Liver (tissue), 9 donors: ENCODE results near the gene ZNF710. TPM values are rescaled to one million over a fixed set of nuclear protein-coding genes. Genes with fewer than 3 reads are reported as not detected.
A peak's percentile ranks its signal among the peaks of the same experiment; 100 is the strongest.

ENCODE experiments used
- DNase-seq: peaks from one replicate; pipeline ENCODE4 v3.0.0-alpha.2; 2017; ENCODE audit warnings: low spot score
- H3K27ac ChIP-seq, 2 donors: one replicate each; pipeline ENCODE4 v1.7.0; 2013; ENCODE audit warnings: inconsistent platforms in 2 of 2, low read length in 2 of 2, control low read depth in 1 of 2, low read depth in 1 of 2, mild to moderate bottlenecking in 1 of 2
- H3K27me3 ChIP-seq, 4 donors: one replicate each; pipeline versions ENCODE4 v1.6.1 to v1.7.0; 2013; ENCODE audit warnings: low read length in 3 of 4, inconsistent platforms in 1 of 4, mild to moderate bottlenecking in 1 of 4, moderate library complexity in 1 of 4; ENCODE audit not compliant: control insufficient read depth in 4 of 4, insufficient read depth in 4 of 4
- H3K36me3 ChIP-seq, 4 donors: one replicate each; pipeline versions ENCODE4 v1.6.1 to v1.7.0; 2013; ENCODE audit warnings: low read length in 3 of 4, mild to moderate bottlenecking in 3 of 4, low read depth in 1 of 4, moderate library complexity in 1 of 4; ENCODE audit not compliant: control insufficient read depth in 4 of 4, insufficient read depth in 3 of 4
- H3K4me1 ChIP-seq, 4 donors: one replicate each; pipeline versions ENCODE4 v1.6.1 to v1.7.0; 2013; ENCODE audit warnings: low read length in 3 of 4, mild to moderate bottlenecking in 3 of 4, moderate library complexity in 1 of 4; ENCODE audit not compliant: control insufficient read depth in 4 of 4, insufficient read depth in 4 of 4
- H3K4me3 ChIP-seq, 3 donors: one replicate each; pipeline versions ENCODE4 v1.6.1 to v1.7.0; 2013; ENCODE audit warnings: low read length in 3 of 3, control low read depth in 1 of 3, low read depth in 1 of 3, mild to moderate bottlenecking in 1 of 3
- H3K9ac ChIP-seq, 2 donors: one replicate each; pipeline ENCODE4 v1.7.0; 2013; ENCODE audit warnings: low read length in 2 of 2, mild to moderate bottlenecking in 2 of 2, moderate library complexity in 2 of 2, control low read depth in 1 of 2, low read depth in 1 of 2
- H3K9me3 ChIP-seq, 4 donors: one replicate each; pipeline versions ENCODE4 v1.6.1 to v1.7.0; 2013; ENCODE audit warnings: low read length in 3 of 4; ENCODE audit not compliant: control insufficient read depth in 4 of 4
- CTCF ChIP-seq: fragments of 150-350 bp; IDR thresholded peaks from 2 replicates; pipeline ENCODE4 v1.5.1; 2017; ENCODE audit warnings: improper control_type of control experiment, low read depth, low read length; ENCODE audit not compliant: missing input control
- EGR1 ChIP-seq, 2 donors: IDR thresholded peaks; 2 replicates each; pipeline ENCODE4 v1.6.1; 2016 to 2018; ENCODE audit warnings: antibody characterized with exemption in 2 of 2, low read depth in 2 of 2
- FOXA1 ChIP-seq: IDR thresholded peaks from 2 replicates; pipeline ENCODE4 v1.6.1; 2016; ENCODE audit warnings: antibody characterized with exemption
- FOXA2 ChIP-seq: IDR thresholded peaks from 2 replicates; pipeline ENCODE4 v1.6.1; 2016; ENCODE audit warnings: antibody characterized with exemption
- GABPA ChIP-seq, 2 donors: IDR thresholded peaks in 1 of 2; conservative IDR thresholded peaks in 1 of 2; 2 replicates each; pipeline ENCODE4 v1.6.1; 2016; ENCODE audit warnings: antibody characterized with exemption in 2 of 2, mild to moderate bottlenecking in 1 of 2, moderate library complexity in 1 of 2
- HNF4A ChIP-seq, 2 donors: conservative IDR thresholded peaks; 2 replicates each; pipeline ENCODE4 v1.6.1; 2016; ENCODE audit warnings: antibody characterized with exemption in 2 of 2, mild to moderate bottlenecking in 2 of 2
- HNF4G ChIP-seq: IDR thresholded peaks from 2 replicates; pipeline ENCODE4 v1.6.1; 2016; ENCODE audit warnings: antibody characterized with exemption
- JUND ChIP-seq, 2 donors: IDR thresholded peaks; 2 replicates each; pipeline ENCODE4 v1.6.1; 2016; ENCODE audit warnings: antibody characterized with exemption in 2 of 2
- NR2F2 ChIP-seq: IDR thresholded peaks from 2 replicates; pipeline ENCODE4 v1.6.1; 2016; ENCODE audit warnings: antibody characterized with exemption
- RAD21 ChIP-seq, 2 donors: IDR thresholded peaks; 2 replicates each; pipeline ENCODE4 v1.6.1; 2016; ENCODE audit warnings: antibody characterized with exemption in 2 of 2, mild to moderate bottlenecking in 2 of 2
- RXRA ChIP-seq, 2 donors: IDR thresholded peaks; 2 replicates each; pipeline ENCODE4 v1.6.1; 2017 to 2018; ENCODE audit warnings: antibody characterized with exemption in 2 of 2, mild to moderate bottlenecking in 1 of 2
- SP1 ChIP-seq: IDR thresholded peaks from 2 replicates; pipeline ENCODE4 v1.6.1; 2018; ENCODE audit warnings: antibody characterized with exemption, mild to moderate bottlenecking
- TAF1 ChIP-seq: conservative IDR thresholded peaks from 2 replicates; pipeline ENCODE4 v1.6.1; 2016; ENCODE audit warnings: antibody characterized with exemption, mild to moderate bottlenecking
- YY1 ChIP-seq: IDR thresholded peaks from 2 replicates; pipeline ENCODE4 v1.6.1; 2016; ENCODE audit warnings: antibody characterized with exemption, mild to moderate bottlenecking
- ZBTB33 ChIP-seq: IDR thresholded peaks from 2 replicates; pipeline ENCODE4 v1.6.1; 2016; ENCODE audit warnings: antibody characterized with exemption
- WGBS: extraction: QIAGEN DNeasy Blood & Tissue Kit; methylation state at CpG from one replicate; pipeline ENCODE4 v1.1.7; 2013; 5-methylcytosine and 5-hydroxymethylcytosine counted together
- polyA plus RNA-seq, 2 donors: library from polyadenylated mRNA; stranded (reverse) in 1 of 2; unstranded in 1 of 2; fragments of 200-250 nt in 1 of 2; fragments of >200 nt in 1 of 2; fragmentation: Nextera tagmentation in 1 of 2; extraction: Ambion mirVana in 1 of 2; gene quantifications; one replicate each; pipeline versions ENCODE4 v1.2.1 to v1.2.3, GENCODE V29; 2013 to 2015
- total RNA-seq, 2 donors: library from RNA; depleted of rRNA; stranded (reverse); fragments of >200 nt; gene quantifications; one replicate each; pipeline ENCODE4 v1.2.3, GENCODE V29; 2014
- TF ChIP-seq, protein P1 (sequence below): IDR thresholded peaks from 2 replicates; pipeline ENCODE4 v1.6.1; 2016; ENCODE audit warnings: antibody characterized with exemption, mild to moderate bottlenecking
- TF ChIP-seq, protein P2 (sequence below): IDR thresholded peaks from 2 replicates; pipeline ENCODE4 v1.6.1; 2016; ENCODE audit warnings: antibody characterized with exemption
- TF ChIP-seq, protein P3 (sequence below): IDR thresholded peaks from 2 replicates; pipeline ENCODE4 v1.6.1; 2016; ENCODE audit warnings: antibody characterized with exemption
- donor health status: healthy.
- donor health status: healthy.
- donor health status: healthy.
- donor health status: healthy.
- donor health status: healthy.

Gene ZNF710
- total and polyA plus RNA-seq, 4 donors: 1.9 to 15.3 (median 5.4) TPM

GRCh38 chr15:90028376-90028944 is 27.3 kb downstream of the ZNF710 start:
- Histone ChIP-seq H3K4me3 (no peak overlapping the region), H3K27ac (peak overlapping the region; percentile 52 to 86), H3K9me3 (no peaks in the 10 kb centered on the region), H3K4me1 (peaks cover 4 to 30% (median 22%) of the 10 kb centered on the region in 4 donors), H3K9ac (no peak overlapping the region), H3K27me3 (no peaks in the 10 kb centered on the region), H3K36me3 (no peaks in the 10 kb centered on the region)
- TF ChIP-seq SP1 (no peak), GABPA (IDR thresholded peaks at IDR 0.05 in 1 of 2, conservative IDR thresholded peaks at IDR 0.05 in 1 of 2) (no peak), EGR1 (IDR thresholded peaks at IDR 0.05; ENCODE audit: low read depth in 2 of 2) (no peak), HNF4A (conservative IDR thresholded peaks at IDR 0.05) (no peak), NR2F2 (no peak), RAD21 (IDR thresholded peaks at IDR 0.05) (no peak), CTCF (no peak), FOXA1 (no peak), YY1 (no peak), RXRA (IDR thresholded peaks at IDR 0.05) (no peak), HNF4G (no peak), TAF1 (no peak), FOXA2 (no peak), JUND (IDR thresholded peaks at IDR 0.05) (no peak), ZBTB33 (no peak)
- TF ChIP-seq, protein P1, sequence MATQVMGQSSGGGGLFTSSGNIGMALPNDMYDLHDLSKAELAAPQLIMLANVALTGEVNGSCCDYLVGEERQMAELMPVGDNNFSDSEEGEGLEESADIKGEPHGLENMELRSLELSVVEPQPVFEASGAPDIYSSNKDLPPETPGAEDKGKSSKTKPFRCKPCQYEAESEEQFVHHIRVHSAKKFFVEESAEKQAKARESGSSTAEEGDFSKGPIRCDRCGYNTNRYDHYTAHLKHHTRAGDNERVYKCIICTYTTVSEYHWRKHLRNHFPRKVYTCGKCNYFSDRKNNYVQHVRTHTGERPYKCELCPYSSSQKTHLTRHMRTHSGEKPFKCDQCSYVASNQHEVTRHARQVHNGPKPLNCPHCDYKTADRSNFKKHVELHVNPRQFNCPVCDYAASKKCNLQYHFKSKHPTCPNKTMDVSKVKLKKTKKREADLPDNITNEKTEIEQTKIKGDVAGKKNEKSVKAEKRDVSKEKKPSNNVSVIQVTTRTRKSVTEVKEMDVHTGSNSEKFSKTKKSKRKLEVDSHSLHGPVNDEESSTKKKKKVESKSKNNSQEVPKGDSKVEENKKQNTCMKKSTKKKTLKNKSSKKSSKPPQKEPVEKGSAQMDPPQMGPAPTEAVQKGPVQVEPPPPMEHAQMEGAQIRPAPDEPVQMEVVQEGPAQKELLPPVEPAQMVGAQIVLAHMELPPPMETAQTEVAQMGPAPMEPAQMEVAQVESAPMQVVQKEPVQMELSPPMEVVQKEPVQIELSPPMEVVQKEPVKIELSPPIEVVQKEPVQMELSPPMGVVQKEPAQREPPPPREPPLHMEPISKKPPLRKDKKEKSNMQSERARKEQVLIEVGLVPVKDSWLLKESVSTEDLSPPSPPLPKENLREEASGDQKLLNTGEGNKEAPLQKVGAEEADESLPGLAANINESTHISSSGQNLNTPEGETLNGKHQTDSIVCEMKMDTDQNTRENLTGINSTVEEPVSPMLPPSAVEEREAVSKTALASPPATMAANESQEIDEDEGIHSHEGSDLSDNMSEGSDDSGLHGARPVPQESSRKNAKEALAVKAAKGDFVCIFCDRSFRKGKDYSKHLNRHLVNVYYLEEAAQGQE: no peak
- TF ChIP-seq, protein P2, sequence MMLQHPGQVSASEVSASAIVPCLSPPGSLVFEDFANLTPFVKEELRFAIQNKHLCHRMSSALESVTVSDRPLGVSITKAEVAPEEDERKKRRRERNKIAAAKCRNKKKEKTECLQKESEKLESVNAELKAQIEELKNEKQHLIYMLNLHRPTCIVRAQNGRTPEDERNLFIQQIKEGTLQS: no peak
- TF ChIP-seq, protein P3, sequence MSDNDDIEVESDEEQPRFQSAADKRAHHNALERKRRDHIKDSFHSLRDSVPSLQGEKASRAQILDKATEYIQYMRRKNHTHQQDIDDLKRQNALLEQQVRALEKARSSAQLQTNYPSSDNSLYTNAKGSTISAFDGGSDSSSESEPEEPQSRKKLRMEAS: no peak
- 65% methylated on average over 5 of the region's 5 CpGs for WGBS
- DNase-seq: no peak
